CD4-positive, alpha-beta T cell treated with Interleukin-15 for 1 hour (primary cell): ENCODE results near the gene DNA2.
A peak's percentile ranks its signal among the peaks of the same experiment; 100 is the strongest.
"Not testable (repeated sequence)": the region's sequence is repeated elsewhere in the genome, so short reads cannot be mapped to it uniquely, and the experiment has no call there.

ENCODE experiments used
- DNase-seq: peaks from one replicate; pipeline ENCODE4 v3.0.0-alpha.2; 2020

DNA2 gene

GRCh38 chr10:68471586-68472408 lies at the start of gene DNA2:
Gene DNA2 (minus strand): TSS chr10:68471973. CDS start chr10:68471864, 109 bp downstream.
- DNase-seq: peak; percentile 79

- not testable (repeated sequence) for DNase-seq
Observed at GRCh38 chr10:68518609-68519008, 46.8 kb upstream of the DNA2 start.

- no peak for DNase-seq
Observed at GRCh38 chr10:68517188-68517587, 45.4 kb upstream of the DNA2 start.

GRCh38 chr10:68516766-68517165 lies 45.0 kb upstream of the DNA2 start:
- no peak for DNase-seq

GRCh38 chr10:68516216-68516615 lies 44.4 kb upstream of the DNA2 start:
- not testable (repeated sequence) for DNase-seq

GRCh38 chr10:68508090-68508489 lies 36.3 kb upstream of the DNA2 start:
- no peak for DNase-seq

- DNase-seq: no peak
Observed at GRCh38 chr10:68506411-68506810, 34.6 kb upstream of the DNA2 start.

- no peak for DNase-seq
Observed at GRCh38 chr10:68502846-68503245, 31.1 kb upstream of the DNA2 start.

GRCh38 chr10:68501691-68502090 lies 29.9 kb upstream of the DNA2 start:
- no peak for DNase-seq

GRCh38 chr10:68499544-68499943 lies 27.8 kb upstream of the DNA2 start:
- no peak for DNase-seq

GRCh38 chr10:68496072-68496471 lies 24.3 kb upstream of the DNA2 start:
- no peak for DNase-seq

- no peak for DNase-seq
Observed at GRCh38 chr10:68492118-68492517, 20.3 kb upstream of the DNA2 start.

- no peak for DNase-seq
Observed at GRCh38 chr10:68489919-68490318, 18.1 kb upstream of the DNA2 start.

- no peak for DNase-seq
Observed at GRCh38 chr10:68474021-68474420, 2.2 kb upstream of the DNA2 start.

GRCh38 chr10:68471063-68471585 lies 649 bp downstream of the DNA2 start:
- DNase-seq: no peak

- no peak for DNase-seq
Observed at GRCh38 chr10:68470300-68470699, 1.5 kb downstream of the DNA2 start.

- no peak for DNase-seq
Observed at GRCh38 chr10:68469838-68470237, 1.9 kb downstream of the DNA2 start.

GRCh38 chr10:68464729-68465128 lies 7.0 kb downstream of the DNA2 start:
- DNase-seq: not testable (repeated sequence)

- no peak for DNase-seq
Observed at GRCh38 chr10:68463365-68464093, 8.2 kb downstream of the DNA2 start.

- no peak for DNase-seq
Observed at GRCh38 chr10:68462536-68462935, 9.2 kb downstream of the DNA2 start.

- no peak for DNase-seq
Observed at GRCh38 chr10:68461032-68461431, 10.7 kb downstream of the DNA2 start.

- DNase-seq: not testable (repeated sequence)
Observed at GRCh38 chr10:68449698-68450097, 22.1 kb downstream of the DNA2 start.

- no peak for DNase-seq
Observed at GRCh38 chr10:68446179-68446578, 25.6 kb downstream of the DNA2 start.

- no peak for DNase-seq
Observed at GRCh38 chr10:68442971-68443370, 28.8 kb downstream of the DNA2 start.
